Stimulated activated CD8-positive, alpha-beta memory T cell treated with anti-CD3 and anti-CD28 coated beads, Interleukin-12 subunit alpha, Interleukin-12 subunit beta, amount 100 ng/mL, for 24 hours (primary cell): ENCODE data around the gene CGNL1.

ENCODE experiments used
- DNase-seq: peaks from one replicate; pipeline ENCODE4 v3.0.0-alpha.2; 2020; ENCODE audit errors: extremely low read depth

Gene CGNL1

GRCh38 chr15:57386976-57387375 lies 10.7 kb downstream of the CGNL1 start:
- no peak for DNase-seq

DNA sequence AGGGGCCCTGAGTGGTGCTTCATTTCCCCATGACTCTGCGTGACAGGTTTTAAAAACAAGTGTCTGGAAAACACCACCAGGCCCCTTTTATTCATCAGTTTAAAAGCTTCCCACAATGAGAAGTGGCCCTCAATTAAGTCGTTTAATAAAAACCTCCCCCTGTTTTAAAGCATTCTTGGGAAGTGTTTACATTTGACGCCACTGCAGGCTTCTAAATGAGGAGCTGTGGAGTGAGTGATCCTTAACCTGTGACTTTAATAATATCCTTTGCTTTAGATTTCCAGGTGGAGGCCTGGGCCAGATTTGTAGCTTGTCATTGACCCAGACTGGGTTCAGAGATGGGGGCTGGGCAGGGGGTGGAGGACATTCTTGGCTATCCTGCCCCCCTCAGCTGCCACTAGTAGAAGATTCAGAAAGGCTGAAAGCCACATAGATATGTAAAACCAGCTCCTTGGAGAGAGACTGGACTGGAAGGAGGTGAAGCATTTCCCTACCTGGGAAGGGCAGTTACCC lies 11.3 kb downstream of the CGNL1 start:
- no peak for DNase-seq

DNA sequence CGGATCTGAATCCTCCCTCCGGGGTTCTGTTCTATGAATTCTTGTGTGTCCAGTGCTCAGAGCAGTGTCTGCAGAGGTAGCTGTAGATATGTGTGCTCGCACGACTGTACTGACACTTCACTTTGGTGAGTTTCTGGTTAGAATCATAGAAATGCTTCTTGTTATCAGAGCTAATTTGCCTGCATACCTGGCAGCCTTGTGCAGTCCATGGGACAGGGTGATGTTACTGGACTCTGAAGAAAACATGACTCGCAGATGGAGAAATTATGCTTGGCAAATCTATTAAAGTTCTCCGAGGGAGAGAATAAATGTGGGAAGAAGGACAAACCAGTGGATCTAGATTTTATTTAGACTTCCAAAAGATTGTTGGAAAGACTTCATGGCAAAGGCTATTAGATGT lies 12.2 kb downstream of the CGNL1 start:
- DNase-seq: no peak

- no peak for DNase-seq
Observed at GRCh38 chr15:57389991-57390390, 13.7 kb downstream of the CGNL1 start.

DNA sequence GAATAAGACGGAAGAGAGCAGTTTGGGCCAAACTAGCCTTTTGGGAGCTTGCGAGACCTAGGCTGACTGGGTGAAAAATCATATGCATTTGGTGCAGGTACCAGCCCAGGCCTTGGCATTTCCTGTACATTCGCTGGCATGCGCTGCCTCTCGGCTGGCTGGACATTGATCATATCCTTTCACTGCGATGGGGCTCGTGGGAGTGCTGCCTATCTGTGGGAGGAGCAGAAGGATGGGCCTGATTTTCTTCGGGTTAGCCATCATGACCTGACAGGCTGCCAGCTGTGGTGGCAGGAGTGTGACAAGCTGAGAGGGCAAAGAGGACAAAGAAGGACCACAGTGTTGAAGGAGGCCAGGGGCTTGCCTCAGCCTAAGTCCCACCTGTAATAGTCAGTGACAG lies 14.3 kb downstream of the CGNL1 start:
- DNase-seq: no peak

GRCh38 chr15:57391537-57391936 lies 15.2 kb downstream of the CGNL1 start:
- no peak for DNase-seq

- DNase-seq: no peak
Observed at GRCh38 chr15:57393061-57393460, 16.8 kb downstream of the CGNL1 start.

DNA sequence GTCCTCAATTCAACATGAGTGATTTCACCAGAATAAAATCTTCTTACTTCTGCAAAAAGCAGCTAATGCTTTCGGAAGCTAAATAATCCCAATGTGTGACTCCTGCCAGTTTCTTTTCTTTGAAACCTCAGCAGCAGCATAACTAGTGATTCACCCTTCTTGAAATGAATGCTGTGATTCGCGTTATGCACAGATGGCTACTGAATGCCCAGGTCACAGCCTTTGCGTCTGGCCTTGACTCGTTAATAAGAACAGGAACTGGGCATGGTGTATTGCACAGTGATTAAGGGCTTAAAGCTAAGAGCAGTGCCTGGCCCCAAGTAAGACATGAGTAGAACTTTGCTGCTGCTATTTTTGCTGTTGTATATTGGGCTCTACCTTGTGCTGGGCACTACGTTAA lies 19.0 kb downstream of the CGNL1 start:
- DNase-seq: no peak

GRCh38 chr15:57398336-57398735 lies 22.0 kb downstream of the CGNL1 start:
- DNase-seq: no peak

GRCh38 chr15:57401546-57401945 lies 25.2 kb downstream of the CGNL1 start:
- DNase-seq: no peak

DNA sequence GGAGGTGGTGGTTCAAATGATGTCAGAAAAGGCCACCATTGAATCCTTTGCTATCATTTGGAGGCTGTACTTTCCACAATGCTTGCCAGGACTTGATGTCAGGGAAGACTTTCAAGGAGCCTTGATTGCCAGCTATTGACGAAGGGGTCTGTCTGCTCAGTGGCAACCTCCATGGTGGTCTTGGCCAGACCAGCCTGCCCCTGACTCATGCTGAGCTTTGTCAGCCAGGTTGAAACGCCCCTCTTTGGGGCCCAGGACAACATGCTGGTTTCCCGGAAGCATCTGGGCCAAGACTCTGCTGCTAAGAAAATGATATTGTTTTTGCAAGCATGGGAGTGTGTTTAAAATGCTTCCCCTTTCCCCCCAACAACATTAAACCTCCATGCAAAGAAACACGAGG lies 26.7 kb downstream of the CGNL1 start:
- no peak for DNase-seq

DNA sequence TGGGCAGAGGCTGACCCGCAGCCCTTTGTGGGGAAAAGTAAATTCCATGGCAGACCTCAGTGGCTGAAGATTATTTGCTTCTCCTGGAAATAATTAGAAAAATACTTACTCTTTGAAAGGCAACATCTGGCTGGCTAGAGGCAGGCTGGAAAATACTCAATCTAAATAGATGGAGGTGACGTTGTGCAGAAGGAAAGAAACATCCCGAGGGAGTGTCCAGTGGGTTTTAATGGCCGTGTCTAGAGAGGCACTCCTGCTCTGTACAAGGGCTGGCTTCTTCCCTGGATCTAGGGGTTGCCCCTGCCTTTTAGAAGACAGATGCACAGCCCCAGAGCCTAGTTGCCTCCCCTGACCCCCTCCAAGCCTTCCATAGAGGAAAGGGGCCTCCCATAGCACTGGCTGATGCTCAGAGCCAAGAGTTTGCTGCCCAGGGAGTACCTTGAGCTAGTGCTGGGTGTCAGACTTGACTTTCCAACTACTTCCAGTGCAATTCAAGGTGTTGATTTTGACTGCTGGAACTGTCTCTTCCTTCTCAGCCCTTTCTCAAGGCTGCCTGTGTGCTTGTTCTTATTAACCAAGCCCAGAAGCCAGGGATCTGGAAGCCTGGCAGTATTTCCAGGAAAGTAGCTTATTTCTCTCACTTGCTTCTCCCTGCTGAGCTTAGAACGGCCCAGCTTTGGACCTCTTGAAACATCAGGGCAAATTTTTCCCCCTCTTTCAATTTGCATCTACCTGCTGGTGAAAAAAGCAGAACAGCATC lies 27.4 kb downstream of the CGNL1 start:
- no peak for DNase-seq

DNA sequence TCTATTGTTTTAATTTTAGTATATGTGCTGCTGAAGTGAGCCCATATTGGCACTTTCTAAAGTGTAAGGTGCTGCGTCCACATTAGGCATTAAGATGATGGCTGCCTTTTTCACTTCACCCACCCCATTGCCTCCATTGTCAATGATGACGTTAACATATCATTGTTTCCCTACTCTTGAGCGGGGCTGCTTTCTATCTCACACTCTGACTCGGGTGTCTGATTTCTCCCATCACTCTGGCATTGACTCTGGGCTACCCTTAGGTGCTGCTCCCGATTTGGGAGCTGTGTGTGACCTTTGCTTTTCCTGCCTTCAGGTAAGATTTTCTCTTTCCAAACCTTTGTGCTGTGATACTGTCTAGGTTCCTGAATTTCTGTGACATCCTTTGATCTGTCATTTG lies 28.8 kb downstream of the CGNL1 start:
- no peak for DNase-seq

GRCh38 chr15:57406062-57406772 lies 29.9 kb downstream of the CGNL1 start:
- no peak for DNase-seq

DNA sequence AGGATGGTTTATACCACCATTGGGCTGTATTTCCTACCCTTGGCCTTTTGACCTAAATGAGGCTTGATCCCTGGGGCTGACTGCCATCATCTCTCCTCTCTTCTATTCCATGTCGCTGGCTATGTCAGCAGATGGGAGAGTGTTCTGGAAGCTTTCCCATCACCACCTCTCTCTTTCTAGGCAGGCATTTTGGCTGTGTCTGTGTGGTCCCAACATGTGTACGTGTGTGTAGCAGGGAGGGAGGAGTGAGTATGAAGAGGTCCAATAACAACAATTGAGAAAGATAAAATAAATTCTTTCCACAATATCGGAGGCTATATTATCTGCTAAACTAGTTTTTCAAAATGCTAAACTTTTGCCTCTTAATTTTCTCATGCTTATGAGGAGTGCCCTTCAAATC lies 34.1 kb downstream of the CGNL1 start:
- DNase-seq: no peak

GRCh38 chr15:57411945-57412768 lies 35.9 kb downstream of the CGNL1 start:
- no peak for DNase-seq

DNA sequence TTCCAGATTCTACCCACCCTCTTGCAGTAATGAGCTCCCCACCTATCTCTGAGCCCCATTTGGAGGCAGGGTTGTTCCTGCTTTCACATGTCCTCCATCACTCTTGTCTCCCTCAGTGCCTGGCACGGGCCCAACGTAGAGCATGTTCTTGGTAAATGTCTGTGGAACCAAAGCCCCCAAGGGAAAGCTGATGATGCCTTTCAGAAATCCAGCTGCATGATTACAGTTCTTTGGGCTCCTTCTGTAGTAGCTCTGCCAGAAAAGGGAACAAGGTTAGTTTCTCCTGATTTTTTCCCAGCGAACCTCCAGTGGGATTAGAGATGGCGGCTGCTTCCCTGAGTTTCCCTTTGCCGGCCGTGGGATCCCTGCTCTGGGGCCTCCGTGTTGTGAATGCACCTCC lies 39.3 kb downstream of the CGNL1 start:
- no peak for DNase-seq

DNA sequence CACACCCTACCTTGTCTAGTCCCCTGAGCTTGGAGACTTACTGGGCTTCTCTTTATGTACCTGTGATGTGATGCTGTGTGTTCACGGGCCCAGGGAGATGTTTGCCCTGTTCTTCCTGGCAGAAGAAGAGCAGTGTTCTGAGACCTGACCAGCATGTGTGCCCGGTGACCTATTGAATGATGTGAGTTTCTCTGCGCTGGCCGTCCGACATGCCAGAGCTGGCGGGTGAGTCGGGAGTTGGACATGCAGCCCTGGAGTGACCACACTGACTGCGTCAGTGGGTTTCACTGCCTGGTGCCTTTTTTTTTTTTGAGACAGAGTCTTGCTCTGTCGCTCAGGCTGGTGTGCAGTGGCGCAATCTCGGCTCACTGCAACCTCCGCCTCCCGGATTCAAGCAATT lies 42.3 kb downstream of the CGNL1 start:
- no peak for DNase-seq

GRCh38 chr15:57419335-57419734 lies 43.0 kb downstream of the CGNL1 start:
- no peak for DNase-seq

GRCh38 chr15:57421110-57421509 lies 44.8 kb downstream of the CGNL1 start:
- DNase-seq: no peak

DNA sequence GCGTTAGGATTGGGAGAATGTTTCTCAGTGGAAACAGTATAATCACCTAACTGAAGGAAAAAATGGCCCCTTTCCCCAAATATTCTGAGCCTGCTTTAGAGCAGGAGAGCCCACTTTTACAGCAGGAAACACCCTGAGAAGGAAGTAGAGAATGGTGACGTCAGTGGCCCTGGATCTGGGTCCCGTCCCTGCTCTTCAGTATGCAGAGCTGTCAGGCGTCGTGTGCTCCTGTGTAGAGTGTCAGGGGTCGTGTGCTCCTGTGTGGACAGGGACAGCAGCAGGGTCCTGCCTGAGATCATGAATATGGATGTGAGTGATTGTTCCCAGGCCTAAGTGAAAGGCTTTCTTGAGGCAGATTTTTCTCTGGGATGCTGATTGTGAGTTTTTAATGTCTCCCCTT lies 45.2 kb downstream of the CGNL1 start:
- DNase-seq: no peak

GRCh38 chr15:57422113-57422754 lies 45.9 kb downstream of the CGNL1 start:
- no peak for DNase-seq
